ENCODE measurements around the gene FLRT1. TPM values are rescaled to one million over a fixed set of nuclear protein-coding genes. Genes with fewer than 3 reads are reported as not detected.
A peak's percentile ranks its signal among the peaks of the same experiment; 100 is the strongest.

FLRT1 gene
- total RNA-seq, 4 donors from 2014 or later: not detected

DNA sequence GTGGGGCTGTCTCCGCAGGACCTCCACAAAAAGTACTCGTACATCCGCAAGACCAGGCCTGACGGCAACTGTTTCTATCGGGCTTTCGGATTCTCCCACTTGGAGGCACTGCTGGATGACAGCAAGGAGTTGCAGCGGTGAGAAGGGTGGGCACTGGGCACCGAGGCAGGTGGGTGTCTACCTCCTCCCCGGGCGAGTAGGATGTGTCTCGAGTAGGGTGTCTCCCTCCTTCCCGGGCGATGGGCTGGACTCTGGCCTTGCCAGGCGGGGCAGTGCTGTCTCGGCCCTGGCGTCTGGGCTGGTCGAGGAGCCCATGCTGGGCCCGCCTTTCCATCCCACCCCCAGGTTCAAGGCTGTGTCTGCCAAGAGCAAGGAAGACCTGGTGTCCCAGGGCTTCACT lies 39.2 kb upstream of the FLRT1 start:
- no peak for TF ChIP-seq CTCF (IDR thresholded peaks at IDR 0.05)
- no peak for ATAC-seq (ENCODE audit: low FRiP score)
- no peak for DNase-seq (ENCODE audit: low spot score)

- DNase-seq (ENCODE audit: low spot score): no peak
- TF ChIP-seq CTCF (IDR thresholded peaks at IDR 0.05): no peak
- ATAC-seq (ENCODE audit: low FRiP score): no peak
Observed at GRCh38 chr11:63997104-63997700, 38.5 kb upstream of the FLRT1 start.

- TF ChIP-seq CTCF (IDR thresholded peaks at IDR 0.05): no peak
- no peak for ATAC-seq (ENCODE audit: low FRiP score)
- no peak for DNase-seq (ENCODE audit: low spot score)
Observed at GRCh38 chr11:63997801-63998337, 37.9 kb upstream of the FLRT1 start.

GRCh38 chr11:63998558-63999348 lies 37.0 kb upstream of the FLRT1 start:
- TF ChIP-seq CTCF (IDR thresholded peaks at IDR 0.05): no peak
- DNase-seq (ENCODE audit: low spot score): no peak
- no peak for ATAC-seq (ENCODE audit: low FRiP score)

DNA sequence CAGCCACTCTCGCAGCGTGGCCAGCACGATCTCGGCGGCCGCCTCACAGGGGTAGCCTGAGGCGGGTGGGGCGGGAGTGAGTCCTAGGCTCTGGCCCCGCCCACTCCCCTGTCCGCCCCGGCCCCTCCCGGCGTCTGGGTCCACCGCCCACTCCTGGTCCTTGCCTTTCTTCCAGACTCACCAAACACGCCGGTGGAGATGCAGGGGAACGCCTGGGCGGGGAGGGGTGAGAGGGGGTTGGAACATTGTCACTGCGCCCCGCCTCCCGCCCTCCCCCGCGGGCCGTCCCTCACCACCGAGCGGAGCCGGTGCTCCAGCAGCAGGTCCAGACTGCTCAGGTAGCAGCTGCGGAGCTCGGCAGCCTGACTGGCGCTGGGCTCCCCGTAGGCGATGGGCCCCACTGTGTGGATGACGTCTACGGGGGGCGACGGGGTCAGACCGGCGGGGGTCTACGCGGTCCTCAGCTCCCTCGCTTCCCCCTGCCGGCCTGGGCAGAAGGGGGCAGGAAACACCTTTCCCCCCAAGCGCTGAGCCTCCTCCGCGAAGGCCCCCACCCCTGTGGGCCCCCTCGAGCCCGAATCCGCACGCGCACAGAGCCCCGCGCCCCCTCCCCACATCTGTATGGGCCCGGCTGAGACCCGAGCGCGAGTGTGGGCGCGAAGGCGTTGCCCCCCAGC lies 36.2 kb upstream of the FLRT1 start:
- no peak for TF ChIP-seq CTCF (IDR thresholded peaks at IDR 0.05)
- DNase-seq (ENCODE audit: low spot score): no peak
- ATAC-seq (ENCODE audit: low FRiP score): peak; percentile 27

DNA sequence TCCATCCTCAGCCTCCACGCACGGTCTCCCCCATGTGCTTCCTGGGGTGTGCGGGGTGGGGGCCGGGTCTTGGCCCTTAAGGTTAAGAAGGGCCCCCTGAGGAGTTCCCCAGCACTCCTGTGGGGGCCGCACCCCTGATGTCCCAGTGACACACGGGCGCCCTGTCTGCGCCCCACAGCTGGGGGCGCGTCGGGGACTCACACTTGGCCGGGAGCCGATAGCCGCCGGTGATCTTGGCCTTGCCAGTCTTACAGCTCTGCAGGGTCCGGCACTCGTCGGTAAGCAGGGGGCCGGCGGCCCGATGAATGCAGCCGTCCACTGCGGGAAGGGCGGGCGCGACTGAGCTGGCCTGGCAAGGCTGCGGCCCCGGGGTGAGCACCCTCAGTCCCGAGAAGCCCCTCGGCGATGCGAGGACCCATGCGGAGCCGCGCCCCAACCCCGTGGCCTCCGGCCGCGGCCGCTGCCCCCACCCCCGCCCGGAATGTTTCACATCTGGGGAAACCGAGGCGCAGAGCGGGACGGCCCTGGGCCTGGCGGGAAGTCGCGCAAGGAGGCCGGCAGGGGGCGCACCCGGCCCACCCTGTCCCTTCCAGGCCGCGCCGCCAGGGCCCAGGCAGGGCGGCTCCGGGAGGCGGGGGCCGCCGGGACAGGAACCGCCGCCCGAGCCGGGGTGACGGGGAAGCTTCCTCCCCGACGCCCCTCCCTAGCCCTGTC lies 35.5 kb upstream of the FLRT1 start:
- ATAC-seq (ENCODE audit: low FRiP score): peak; percentile 74

More for the DNA sequence above, 35.5 kb upstream of the FLRT1 start:
- TF ChIP-seq CTCF (IDR thresholded peaks at IDR 0.05): peak in 2 of 3 donors; percentile 77 to 89
- no peak for DNase-seq (ENCODE audit: low spot score)

All from omental fat pad (tissue), 4 donors.